Endodermal cell (in vitro differentiated cells): ENCODE measurements around the gene ZMYM1. TPM values are rescaled to one million over a fixed set of nuclear protein-coding genes. Genes with fewer than 3 reads are reported as not detected.
"Not testable (repeated sequence)": the region's sequence is repeated elsewhere in the genome, so short reads cannot be mapped to it uniquely, and the experiment has no call there.

ENCODE experiments used
- DNase-seq: peaks from one replicate; pipeline ENCODE4 v3.0.0-alpha.2; 2017
- H3K27ac ChIP-seq: 2 replicates; pipeline ENCODE4 v1.5.1; 2013; ENCODE audit warnings: mild to moderate bottlenecking, low read depth, low read length, moderate library complexity
- H3K27me3 ChIP-seq: 2 replicates; pipeline ENCODE4 v1.6.1; 2013; ENCODE audit warnings: mild to moderate bottlenecking, low read length, moderate library complexity; ENCODE audit not compliant: insufficient read depth, control insufficient read depth, poor library complexity, severe bottlenecking
- H3K36me3 ChIP-seq: 2 replicates; pipeline ENCODE4 v1.7.0; 2013; ENCODE audit warnings: mild to moderate bottlenecking, low read length, moderate library complexity; ENCODE audit not compliant: control insufficient read depth, insufficient read depth
- H3K4me1 ChIP-seq: one replicate; pipeline ENCODE4 v1.7.0; 2013; ENCODE audit warnings: low read length; ENCODE audit not compliant: control insufficient read depth, insufficient read depth
- H3K4me3 ChIP-seq: 2 replicates; pipeline ENCODE4 v1.5.1; 2013; ENCODE audit warnings: mild to moderate bottlenecking, low read length, moderate library complexity
- H3K9ac ChIP-seq: 2 replicates; pipeline ENCODE4 v1.6.1; 2013; ENCODE audit warnings: mild to moderate bottlenecking, low read length, moderate library complexity; ENCODE audit not compliant: poor library complexity, severe bottlenecking; ENCODE audit errors: extremely low read depth
- H3K9me3 ChIP-seq: 2 replicates; pipeline ENCODE4 v1.6.1; 2013; ENCODE audit warnings: mild to moderate bottlenecking, low read length, moderate library complexity; ENCODE audit not compliant: control insufficient read depth
- H3K27ac Mint-ChIP-seq: 2 replicates; pipeline ENCODE4 v1.8.0; 2020; ENCODE audit warnings: mixed read lengths
- H3K27me3 Mint-ChIP-seq: 2 replicates; pipeline ENCODE4 v1.8.0; 2021; ENCODE audit warnings: mild to moderate bottlenecking, mixed read lengths; ENCODE audit not compliant: insufficient read depth
- H3K36me3 Mint-ChIP-seq: 2 replicates; pipeline ENCODE4 v1.8.0; 2020; ENCODE audit warnings: low read depth, mixed read lengths
- H3K4me1 Mint-ChIP-seq: 2 replicates; pipeline ENCODE4 v1.8.0; 2020; ENCODE audit warnings: mixed read lengths
- H3K4me3 Mint-ChIP-seq: 2 replicates; pipeline ENCODE4 v1.8.0; 2020; ENCODE audit warnings: mild to moderate bottlenecking, moderate library complexity, mixed read lengths
- H3K9me3 Mint-ChIP-seq: 2 replicates; pipeline ENCODE4 v1.8.0; 2020; ENCODE audit warnings: mild to moderate bottlenecking, mixed read lengths
- CTCF ChIP-seq: fragments of 200-600 bp; sonication (generic); conservative IDR thresholded peaks from 2 replicates; pipeline ENCODE4 v1.5.0; 2021; ENCODE audit warnings: antibody characterized with exemption, mild to moderate bottlenecking
- WGBS, 2 experiments: methylation state at CpG; one replicate each; pipeline versions ENCODE4 v1.1.5 to v1.1.7; 2013; ENCODE audit warnings: missing lambda C conversion rate in 2 of 2, mixed read lengths in 1 of 2; ENCODE audit not compliant: insufficient coverage in 1 of 2, insufficient read length in 1 of 2; 5-methylcytosine and 5-hydroxymethylcytosine counted together
- total RNA-seq, 2 donors: library from RNA; stranded (reverse); fragmentation: NEBNext Ultra II Directional in 1 of 2; extraction: Animal tissue kit (Norgen Biotek cat#: 25700) in 1 of 2; gene quantifications; 2 replicates in 1 of 2; 3 replicates in 1 of 2; pipeline ENCODE4 v1.2.1, GENCODE V29; 2021

Gene ZMYM1
- total RNA-seq, 2 donors from 2014 or later, result 43.1 to 58.5 TPM

- no peak overlapping the region for H3K27ac Mint-ChIP-seq
- H3K27me3 Mint-ChIP-seq, result peaks cover 5% of the 10 kb centered on the region
- no peaks in the 10 kb centered on the region for H3K36me3 Mint-ChIP-seq
- DNase-seq, result no peak
- no peak overlapping the region for H3K4me3 Mint-ChIP-seq
- H3K9me3 Mint-ChIP-seq, result peaks cover 7% of the 10 kb centered on the region
- Histone ChIP-seq H3K4me1 (no peaks in the 10 kb centered on the region), H3K36me3 (no peaks in the 10 kb centered on the region), H3K9ac (no peak overlapping the region), H3K9me3 (peaks cover 5% of the 10 kb centered on the region), H3K27me3 (no peaks in the 10 kb centered on the region), H3K4me3 (no peak overlapping the region), H3K27ac (no peak overlapping the region)
- H3K4me1 Mint-ChIP-seq, result no peaks in the 10 kb centered on the region
- no peak for TF ChIP-seq CTCF
Measured at GRCh38 chr1:35069746-35070145, 9.4 kb upstream of the ZMYM1 start.

GRCh38 chr1:35073265-35073811 is 5.8 kb upstream of the ZMYM1 start:
- H3K9me3 ChIP-seq, result peaks cover 5% of the 10 kb centered on the region
- Mint-ChIP-seq H3K4me1 (no peaks in the 10 kb centered on the region), H3K4me3 (no peak overlapping the region), H3K9me3 (peaks cover 7% of the 10 kb centered on the region), H3K27ac (no peak overlapping the region), H3K27me3 (peaks cover 5% of the 10 kb centered on the region), H3K36me3 (no peaks in the 10 kb centered on the region)
- no peak for DNase-seq
- H3K27me3 ChIP-seq, result no peaks in the 10 kb centered on the region
- no peak overlapping the region for H3K4me3 ChIP-seq
- TF ChIP-seq CTCF, result no peak
- no peaks in the 10 kb centered on the region for H3K36me3 ChIP-seq
- no peak overlapping the region for H3K9ac ChIP-seq
- H3K4me1 ChIP-seq, result no peaks in the 10 kb centered on the region
- no peak overlapping the region for H3K27ac ChIP-seq
- 88 to 95% methylated on average over 1 of the region's 1 CpG for WGBS, 2 experiments

- H3K9me3 ChIP-seq, H3K4me3 Mint-ChIP-seq, H3K36me3 ChIP-seq, H3K9me3 Mint-ChIP-seq, H3K27ac ChIP-seq, H3K27ac Mint-ChIP-seq, H3K4me1 ChIP-seq, DNase-seq, H3K27me3 ChIP-seq, H3K36me3 Mint-ChIP-seq, H3K9ac ChIP-seq, H3K4me3 ChIP-seq, H3K27me3 Mint-ChIP-seq: not testable (repeated sequence)
- WGBS, 2 experiments, result 95% methylated on average over 6 to 8 of the region's 8 CpGs
- peaks cover 13% of the 10 kb centered on the region for H3K4me1 Mint-ChIP-seq
Measured at GRCh38 chr1:35076426-35076825, 2.8 kb upstream of the ZMYM1 start.
